KMS-11 (cell line): ENCODE measurements around the gene MAP2K4.

Experiments used
- H2AFZ ChIP-seq: fragments of 200-600 bp; sonication (generic); 2 replicates; pipeline ENCODE4 v1.6.1; 2016; ENCODE audit warnings: antibody characterized with exemption, mixed run types, low read depth
- H3K27ac ChIP-seq: fragments of 200-600 bp; sonication (generic); 2 replicates; pipeline ENCODE4 v1.6.1; 2016; ENCODE audit warnings: mild to moderate bottlenecking, mixed run types
- H3K27me3 ChIP-seq: fragments of 200-600 bp; sonication (generic); 2 replicates; pipeline ENCODE4 v1.6.1; 2017; ENCODE audit warnings: mild to moderate bottlenecking, low read depth, mixed run types, moderate library complexity; ENCODE audit not compliant: insufficient read depth
- H3K36me3 ChIP-seq: fragments of 200-600 bp; sonication (generic); 2 replicates; pipeline ENCODE4 v1.6.1; 2017; ENCODE audit warnings: mild to moderate bottlenecking, mixed run types; ENCODE audit not compliant: insufficient read depth
- H3K4me1 ChIP-seq: fragments of 200-600 bp; sonication (generic); 2 replicates; pipeline ENCODE4 v1.6.1; 2016; ENCODE audit warnings: mild to moderate bottlenecking, low read depth, mixed run types; ENCODE audit not compliant: poor library complexity, severe bottlenecking
- H3K4me2 ChIP-seq: fragments of 200-600 bp; sonication (generic); 2 replicates; pipeline ENCODE4 v1.7.0; 2016; ENCODE audit warnings: mild to moderate bottlenecking, mixed run types
- H3K4me3 ChIP-seq: fragments of 200-600 bp; sonication (generic); IDR thresholded peaks from 2 replicates; pipeline ENCODE4 v1.6.1; 2017; ENCODE audit warnings: low read depth, low read length, mixed read lengths; ENCODE audit not compliant: insufficient read depth
- H3K79me2 ChIP-seq: fragments of 200-600 bp; sonication (generic); 2 replicates; pipeline ENCODE4 v1.6.1; 2016; ENCODE audit warnings: low read depth, mixed run types; ENCODE audit not compliant: insufficient read depth
- H3K9ac ChIP-seq: fragments of 200-600 bp; sonication (generic); 2 replicates; pipeline ENCODE4 v1.6.1; 2016; ENCODE audit warnings: mild to moderate bottlenecking, mixed run types
- H4K20me1 ChIP-seq: fragments of 200-600 bp; sonication (generic); 2 replicates; pipeline ENCODE4 v1.6.1; 2016; ENCODE audit warnings: mild to moderate bottlenecking, mixed run types; ENCODE audit not compliant: insufficient read depth
- CTCF ChIP-seq: fragments of 200-600 bp; sonication (generic); conservative IDR thresholded peaks from 2 replicates; pipeline ENCODE4 v1.6.1; 2017; ENCODE audit warnings: low read depth, mild to moderate bottlenecking, antibody characterized with exemption, low read length, moderate library complexity, mixed read lengths

The MAP2K4 gene

GRCh38 chr17:12047681-12048376 is 27.2 kb downstream of the MAP2K4 start:
- no peaks in the 10 kb centered on the region for H3K36me3 ChIP-seq
- no peak overlapping the region for H3K4me3 ChIP-seq
- H3K79me2 ChIP-seq: no peaks in the 10 kb centered on the region
- TF ChIP-seq CTCF: no peak
- no peaks in the 10 kb centered on the region for H3K27me3 ChIP-seq
- no peak overlapping the region for H3K27ac ChIP-seq
- no peaks in the 10 kb centered on the region for H3K4me1 ChIP-seq
- H3K9ac ChIP-seq: no peak overlapping the region
- H4K20me1 ChIP-seq: no peaks in the 10 kb centered on the region
- no peak overlapping the region for H3K4me2 ChIP-seq
- H2AFZ ChIP-seq: no peak overlapping the region

GRCh38 chr17:12048843-12049473 is 28.3 kb downstream of the MAP2K4 start:
- H3K27ac ChIP-seq: no peak overlapping the region
- H3K27me3 ChIP-seq: no peaks in the 10 kb centered on the region
- no peak for TF ChIP-seq CTCF
- no peak overlapping the region for H3K4me3 ChIP-seq
- no peaks in the 10 kb centered on the region for H4K20me1 ChIP-seq
- H3K4me1 ChIP-seq: no peaks in the 10 kb centered on the region
- H3K36me3 ChIP-seq: no peaks in the 10 kb centered on the region
- no peak overlapping the region for H3K9ac ChIP-seq
- no peak overlapping the region for H2AFZ ChIP-seq
- H3K4me2 ChIP-seq: no peak overlapping the region
- H3K79me2 ChIP-seq: no peaks in the 10 kb centered on the region

- Histone ChIP-seq H3K79me2 (no peaks in the 10 kb centered on the region), H3K9ac (no peak overlapping the region), H3K4me1 (no peaks in the 10 kb centered on the region), H3K4me3 (no peak overlapping the region), H3K27me3 (no peaks in the 10 kb centered on the region), H3K27ac (no peak overlapping the region), H2AFZ (no peak overlapping the region), H3K36me3 (no peaks in the 10 kb centered on the region), H3K4me2 (no peak overlapping the region), H4K20me1 (no peaks in the 10 kb centered on the region)
- no peak for TF ChIP-seq CTCF
Measured at GRCh38 chr17:12050646-12051225, 30.1 kb downstream of the MAP2K4 start.

GRCh38 chr17:12053552-12053951 is 32.9 kb downstream of the MAP2K4 start:
- no peak for TF ChIP-seq CTCF
- H3K4me3 ChIP-seq: no peak overlapping the region
- no peak overlapping the region for H3K4me2 ChIP-seq
- no peaks in the 10 kb centered on the region for H3K4me1 ChIP-seq
- H3K79me2 ChIP-seq: no peaks in the 10 kb centered on the region
- H3K36me3 ChIP-seq: no peaks in the 10 kb centered on the region
- H3K27me3 ChIP-seq: no peaks in the 10 kb centered on the region
- no peak overlapping the region for H3K9ac ChIP-seq
- H4K20me1 ChIP-seq: no peaks in the 10 kb centered on the region
- H2AFZ ChIP-seq: no peak overlapping the region
- H3K27ac ChIP-seq: no peak overlapping the region
